CD4-positive, alpha-beta T cell treated with Interleukin-15 for 1 hour (primary cell): ENCODE data around the gene ATP1B2.
"Not testable (repeated sequence)": the region's sequence is repeated elsewhere in the genome, so short reads cannot be mapped to it uniquely, and the experiment has no call there.

Experiments used
- DNase-seq: peaks from one replicate; pipeline ENCODE4 v3.0.0-alpha.2; 2020

The ATP1B2 gene

DNA sequence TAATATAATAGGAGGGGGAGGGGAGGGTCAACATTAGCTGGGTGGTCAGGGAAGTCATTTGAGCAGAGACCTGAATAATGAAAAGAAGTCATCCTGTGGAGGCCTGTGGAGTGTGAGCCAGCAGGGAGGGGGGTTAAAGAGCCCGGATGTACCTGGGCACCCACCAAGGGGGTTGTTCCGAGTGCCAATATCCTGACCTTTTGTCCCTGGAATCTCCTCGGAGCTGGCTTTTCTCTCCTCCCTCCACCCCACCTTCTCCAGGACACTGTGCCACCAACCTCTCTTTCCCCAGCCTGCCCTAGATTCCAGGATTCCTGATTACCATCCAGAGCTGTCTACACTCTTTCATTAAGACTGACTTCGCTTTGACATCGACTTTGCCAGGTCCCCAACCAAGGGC, 14.6 kb upstream of the ATP1B2 start:
- no peak for DNase-seq

- DNase-seq = no peak
Measured at GRCh38 chr17:7640783-7641182, 9.9 kb upstream of the ATP1B2 start.

DNA sequence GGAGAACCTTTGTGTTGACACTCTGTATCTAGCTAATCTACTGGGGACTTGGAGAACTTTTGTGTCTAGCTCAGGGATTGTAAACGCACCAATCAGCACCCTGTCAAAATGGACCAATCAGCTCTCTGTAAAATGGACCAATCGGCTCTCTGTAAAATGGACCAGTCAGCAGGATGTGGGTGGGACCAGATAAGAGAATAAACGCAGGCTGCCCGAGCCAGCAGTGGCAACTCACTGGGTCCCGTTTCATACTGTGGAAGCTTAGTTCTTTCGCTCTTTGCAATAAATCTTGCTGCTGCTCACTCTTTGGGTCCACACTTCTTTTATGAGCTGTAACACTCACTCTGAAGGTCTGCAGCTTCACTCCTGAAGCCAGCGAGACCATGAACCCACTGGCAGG, 9.1 kb upstream of the ATP1B2 start:
- not testable (repeated sequence) for DNase-seq

DNA sequence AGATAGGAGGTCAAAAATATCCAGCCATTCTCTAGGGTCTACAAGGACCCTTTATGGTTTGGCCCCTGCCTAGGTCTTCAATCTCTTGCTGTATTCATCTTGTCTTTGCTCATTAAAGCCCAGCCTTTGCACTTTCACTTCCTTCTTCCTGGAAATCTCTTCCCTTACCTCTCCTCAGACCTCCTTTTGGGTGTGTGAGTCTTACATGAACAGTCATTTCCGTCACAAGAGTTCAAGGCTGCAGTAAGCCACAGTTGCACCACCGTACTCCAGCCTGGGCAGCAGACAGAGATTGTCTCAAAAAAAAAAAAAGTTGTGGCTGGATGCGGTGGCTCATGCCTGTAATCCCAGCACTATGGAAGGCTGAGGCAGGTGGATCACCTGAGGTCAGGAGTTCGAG, 6.0 kb upstream of the ATP1B2 start:
- peak; percentile 41 for DNase-seq

- no peak for DNase-seq
Measured at GRCh38 chr17:7646457-7646856, 4.3 kb upstream of the ATP1B2 start.

DNA sequence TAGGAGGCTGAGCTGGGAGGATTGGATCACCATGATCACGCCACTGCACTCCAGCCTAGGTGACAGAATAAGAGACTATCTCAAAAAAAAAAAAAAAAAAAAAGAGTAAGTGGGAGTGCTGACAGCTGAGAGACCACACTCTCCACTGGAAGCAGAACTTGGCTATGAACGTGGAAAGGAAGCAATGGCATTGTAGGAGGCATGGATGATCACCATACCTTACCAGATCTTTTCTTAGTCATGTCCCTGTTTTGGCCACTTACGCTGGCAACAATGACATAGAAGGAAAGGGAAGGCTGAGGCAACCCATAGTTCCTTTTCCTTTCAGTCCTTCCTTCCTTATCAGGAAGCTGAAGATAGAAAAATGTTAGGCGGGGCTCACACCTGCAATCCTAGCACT, 3.7 kb upstream of the ATP1B2 start:
- DNase-seq = no peak

DNA sequence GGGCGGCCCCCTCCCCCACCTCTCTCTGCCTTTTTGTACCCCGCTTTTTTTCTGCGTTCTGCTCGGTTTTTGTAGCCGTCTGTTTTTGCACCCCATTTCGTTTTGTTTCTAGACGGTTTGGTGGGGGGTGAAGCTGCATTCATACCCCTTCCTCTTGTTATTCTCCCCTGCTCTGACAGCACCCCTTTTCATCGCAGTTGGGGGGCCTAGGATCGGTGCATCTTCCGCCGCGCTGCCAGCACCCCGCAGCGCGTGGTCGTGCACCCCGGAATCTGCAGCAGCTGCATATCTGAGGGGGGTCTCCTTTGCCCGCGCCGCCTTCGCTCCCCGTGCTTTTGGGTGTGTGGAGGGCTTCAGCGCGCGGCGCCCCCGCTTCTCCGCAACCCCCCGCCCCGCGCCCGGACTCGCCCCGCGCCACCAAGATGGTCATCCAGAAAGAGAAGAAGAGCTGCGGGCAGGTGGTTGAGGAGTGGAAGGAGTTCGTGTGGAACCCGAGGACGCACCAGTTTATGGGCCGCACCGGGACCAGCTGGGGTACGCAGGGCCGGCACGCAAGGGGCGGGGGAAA, 455 bp downstream of the ATP1B2 start:
- DNase-seq = no peak

DNA sequence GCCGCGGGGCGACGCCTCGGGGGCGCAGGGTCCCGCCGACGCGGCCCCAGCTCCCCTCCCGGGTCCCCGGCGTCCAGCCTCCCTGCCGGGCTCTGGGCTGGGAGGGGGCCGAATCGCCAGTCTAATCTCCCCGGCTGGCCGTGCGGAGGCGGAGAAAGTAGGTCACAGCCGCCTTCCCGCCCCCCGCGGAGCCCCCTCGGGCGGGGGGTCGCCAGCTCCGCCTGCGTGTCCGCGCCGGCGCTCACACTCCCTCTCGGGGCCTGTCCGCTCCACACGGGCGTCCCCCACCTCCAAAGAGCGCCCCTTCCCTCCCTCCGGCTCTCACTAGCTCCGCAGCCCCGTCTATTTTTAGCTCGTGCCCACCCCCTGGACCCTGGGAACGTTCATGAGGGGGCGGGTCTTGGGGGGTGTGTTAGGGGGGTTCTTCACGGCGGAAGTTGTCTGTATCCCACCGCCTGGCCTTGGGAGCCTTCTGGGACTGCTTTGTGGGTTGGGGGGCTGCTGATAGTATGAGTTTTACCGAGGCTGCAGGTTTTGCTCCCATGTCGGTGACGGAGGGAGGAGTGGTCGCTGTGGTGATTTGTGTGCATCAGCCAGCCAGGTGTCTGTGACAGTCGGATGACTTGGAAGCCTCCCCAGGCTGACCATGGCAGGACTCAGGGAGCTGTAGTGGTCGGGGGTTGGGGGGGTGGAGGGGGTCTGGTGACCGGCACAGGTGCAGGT, 1.1 kb downstream of the ATP1B2 start:
- no peak for DNase-seq

GRCh38 chr17:7652388-7653356, 1.9 kb downstream of the ATP1B2 start:
- no peak for DNase-seq

GRCh38 chr17:7654832-7655540, 4.3 kb downstream of the ATP1B2 start:
- DNase-seq = no peak

DNA sequence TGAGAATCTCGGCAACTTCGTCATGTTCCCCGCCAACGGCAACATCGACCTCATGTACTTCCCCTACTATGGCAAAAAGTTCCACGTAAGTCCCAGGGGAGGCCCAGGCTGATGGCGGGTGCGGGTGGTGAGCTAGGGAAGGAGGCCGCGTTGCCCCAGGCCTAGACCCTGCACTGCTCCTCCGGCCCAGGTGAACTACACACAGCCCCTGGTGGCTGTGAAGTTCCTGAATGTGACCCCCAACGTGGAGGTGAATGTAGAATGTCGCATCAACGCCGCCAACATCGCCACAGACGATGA, 4.8 kb downstream of the ATP1B2 start:
- DNase-seq = no peak

GRCh38 chr17:7656958-7657609, 6.4 kb downstream of the ATP1B2 start:
- no peak for DNase-seq

DNA sequence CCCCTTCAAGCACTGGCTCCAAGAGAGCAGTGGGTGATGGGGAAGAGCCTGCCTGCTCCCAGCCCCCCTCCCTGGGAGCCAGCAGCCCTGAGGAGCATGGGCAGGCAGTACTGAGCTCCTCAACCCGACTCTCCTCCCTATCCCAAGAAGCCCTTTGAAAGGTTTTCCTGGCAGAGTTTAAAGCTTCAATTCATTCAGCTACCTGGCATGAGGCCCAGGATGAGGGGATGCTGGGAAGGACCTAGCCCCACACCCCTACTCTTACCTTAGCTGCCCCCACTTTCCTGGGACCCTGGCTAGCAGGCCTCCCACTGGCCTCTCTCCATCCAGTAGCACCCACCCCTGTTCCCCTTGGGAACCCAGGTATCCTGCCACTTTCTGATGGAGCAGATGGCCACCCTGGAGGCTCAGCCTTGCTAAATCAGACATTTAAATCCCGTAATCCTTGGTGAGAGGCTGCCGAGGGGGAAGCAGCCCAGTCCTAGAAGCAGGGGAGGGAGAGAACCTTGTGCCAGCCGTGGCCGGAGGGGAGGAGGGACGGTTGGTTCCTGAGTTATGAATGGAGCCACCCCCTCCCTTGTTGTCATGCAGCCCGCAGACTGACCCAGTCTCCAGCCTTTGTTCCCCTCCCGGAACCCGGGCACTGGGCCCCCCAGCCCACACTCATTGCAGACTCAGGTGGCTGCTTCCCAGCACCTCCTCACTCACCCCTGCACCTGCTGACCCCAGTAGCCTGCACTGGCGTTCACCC, 17.1 kb downstream of the ATP1B2 start:
- no peak for DNase-seq

DNA sequence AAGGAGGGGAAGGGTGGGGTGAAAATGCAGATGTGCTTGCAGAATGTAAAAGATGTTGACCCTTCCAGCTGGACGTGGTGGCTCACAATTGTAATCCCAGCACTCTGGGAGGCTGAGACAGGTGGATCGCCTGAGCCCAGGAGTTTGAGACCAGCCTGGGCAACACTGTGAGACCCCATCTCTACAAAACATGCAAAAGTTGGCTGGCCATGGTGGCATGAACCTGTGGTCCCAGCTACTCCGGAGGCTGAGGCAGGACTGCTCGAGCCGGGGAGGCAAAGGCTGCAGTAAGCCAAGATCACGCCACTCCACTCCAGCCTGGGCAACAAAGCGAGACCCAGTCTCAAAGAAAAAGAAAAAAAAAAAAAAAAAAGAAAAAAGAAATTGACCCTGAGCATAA, 17.8 kb downstream of the ATP1B2 start:
- DNase-seq = no peak

DNA sequence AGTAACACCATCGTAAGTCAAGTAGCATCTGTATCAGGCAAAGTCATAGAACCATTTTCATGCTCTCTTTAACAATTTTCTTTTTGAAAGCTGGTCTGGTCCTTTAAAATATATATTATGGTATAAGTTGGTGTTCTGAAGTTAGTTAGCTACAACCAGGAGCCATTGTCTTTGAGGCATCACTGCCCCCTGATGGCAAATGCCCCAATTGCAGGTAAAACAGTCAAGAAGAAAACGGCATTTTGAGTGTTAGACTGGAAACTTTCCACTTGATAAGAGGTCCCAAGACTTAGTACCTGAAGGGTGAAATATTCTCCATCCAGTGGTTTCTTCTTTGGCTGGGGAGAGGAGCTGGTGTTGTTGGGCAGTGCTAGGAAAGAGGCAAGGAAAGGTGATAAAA, 22.5 kb downstream of the ATP1B2 start:
- DNase-seq = peak; percentile 34

- DNase-seq = no peak
Measured at GRCh38 chr17:7674934-7675333, 24.2 kb downstream of the ATP1B2 start.

DNA sequence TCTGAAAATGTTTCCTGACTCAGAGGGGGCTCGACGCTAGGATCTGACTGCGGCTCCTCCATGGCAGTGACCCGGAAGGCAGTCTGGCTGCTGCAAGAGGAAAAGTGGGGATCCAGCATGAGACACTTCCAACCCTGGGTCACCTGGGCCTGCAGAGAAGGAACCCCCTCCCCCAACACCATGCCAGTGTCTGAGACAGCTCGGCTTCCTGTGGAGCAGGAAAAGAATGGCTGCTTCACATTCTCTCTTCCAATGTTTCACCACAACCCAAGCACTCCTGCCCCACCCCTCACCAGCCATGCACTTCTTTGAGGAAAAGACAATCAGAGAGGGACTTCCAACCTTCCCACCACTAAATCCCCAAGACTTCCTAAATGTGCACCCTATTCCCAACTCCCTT, 25.8 kb downstream of the ATP1B2 start:
- no peak for DNase-seq

GRCh38 chr17:7677388-7678067, 26.8 kb downstream of the ATP1B2 start:
- no peak for DNase-seq

GRCh38 chr17:7684851-7685532, 34.3 kb downstream of the ATP1B2 start:
- DNase-seq = no peak

- DNase-seq = peak; percentile 90
Measured at GRCh38 chr17:7685533-7686221, 35.0 kb downstream of the ATP1B2 start.
